Measurements from ENCODE around the gene CPXM1. TPM values are rescaled to one million over a fixed set of nuclear protein-coding genes. Genes with fewer than 3 reads are reported as not detected.

The CPXM1 gene
- total and polyA plus RNA-seq, 2 experiments from 2014 or later, result 98.5 to 129 TPM

GRCh38 chr20:2829376-2829775 lies 28.9 kb upstream of the CPXM1 start:
- H3K27me3 ChIP-seq, result peaks cover 40% of the 10 kb centered on the region
- no peak for TF ChIP-seq CTCF (IDR thresholded peaks at IDR 0.05; ENCODE audit: low read depth, low read length)
- H3K4me1 ChIP-seq (ENCODE audit: low read depth), result no peaks in the 10 kb centered on the region
- no peaks in the 10 kb centered on the region for H3K36me3 ChIP-seq
- no peak overlapping the region for H3K4me3 ChIP-seq
- H3K27ac ChIP-seq, result no peak overlapping the region
- no peaks in the 10 kb centered on the region for H3K9me3 ChIP-seq (ENCODE audit: low read depth)
- no peak for DNase-seq (ENCODE audit: low read depth in 1 of 2, low spot score in 1 of 2)

GRCh38 chr20:2826655-2827054 lies 26.2 kb upstream of the CPXM1 start:
- Histone ChIP-seq H3K4me1 (ENCODE audit: low read depth) (no peaks in the 10 kb centered on the region), H3K4me3 (no peak overlapping the region), H3K9me3 (ENCODE audit: low read depth) (no peaks in the 10 kb centered on the region), H3K27ac (no peak overlapping the region), H3K27me3 (peaks cover 47% of the 10 kb centered on the region), H3K36me3 (no peaks in the 10 kb centered on the region)
- DNase-seq (ENCODE audit: low read depth in 1 of 2, low spot score in 1 of 2), result no peak
- no peak for TF ChIP-seq CTCF (IDR thresholded peaks at IDR 0.05; ENCODE audit: low read depth, low read length)

GRCh38 chr20:2825761-2826160 lies 25.3 kb upstream of the CPXM1 start:
- peaks cover 56% of the 10 kb centered on the region for H3K27me3 ChIP-seq
- H3K4me3 ChIP-seq, result no peak overlapping the region

GRCh38 chr20:2822073-2822472 lies 21.6 kb upstream of the CPXM1 start:
- H3K9me3 ChIP-seq (ENCODE audit: low read depth), result no peaks in the 10 kb centered on the region
- H3K4me3 ChIP-seq, result no peak overlapping the region
- no peaks in the 10 kb centered on the region for H3K36me3 ChIP-seq
- H3K4me1 ChIP-seq (ENCODE audit: low read depth), result no peaks in the 10 kb centered on the region
- DNase-seq (ENCODE audit: low read depth in 1 of 2, low spot score in 1 of 2), result peak in 1 of 2 donors; percentile 75
- H3K27me3 ChIP-seq, result peaks cover 38% of the 10 kb centered on the region
- no peak for TF ChIP-seq CTCF (IDR thresholded peaks at IDR 0.05; ENCODE audit: low read depth, low read length)
- H3K27ac ChIP-seq, result no peak overlapping the region

More at GRCh38 chr20:2825761-2826160, 25.3 kb upstream of the CPXM1 start:
- no peak overlapping the region for H3K27ac ChIP-seq
- H3K4me1 ChIP-seq (ENCODE audit: low read depth), result no peaks in the 10 kb centered on the region
- no peaks in the 10 kb centered on the region for H3K9me3 ChIP-seq (ENCODE audit: low read depth)
- TF ChIP-seq CTCF (IDR thresholded peaks at IDR 0.05; ENCODE audit: low read depth, low read length), result no peak
- no peak for DNase-seq (ENCODE audit: low read depth in 1 of 2, low spot score in 1 of 2)
- H3K36me3 ChIP-seq, result no peaks in the 10 kb centered on the region

- DNase-seq (ENCODE audit: low read depth in 1 of 2, low spot score in 1 of 2), result peak in 1 of 2 donors; percentile 39
- TF ChIP-seq CTCF (IDR thresholded peaks at IDR 0.05; ENCODE audit: low read depth, low read length), result no peak
- Histone ChIP-seq H3K27ac (no peak overlapping the region), H3K9me3 (ENCODE audit: low read depth) (no peaks in the 10 kb centered on the region), H3K36me3 (no peaks in the 10 kb centered on the region), H3K27me3 (peaks cover 29% of the 10 kb centered on the region), H3K4me3 (no peak overlapping the region), H3K4me1 (ENCODE audit: low read depth) (no peaks in the 10 kb centered on the region)
These were observed 20.8 kb upstream of the CPXM1 start for GRCh38 chr20:2820896-2821869.
